NCI-H510A (cell line): Measurements from ENCODE around the gene SIGLEC1.

Source experiments
- DNase-seq: peaks from one replicate; lab custom pipeline; 2025; lab: John Stamatoyannopoulos, UW

The SIGLEC1 gene

GRCh38 chr20:3728876-3729275 is 16.5 kb upstream of the SIGLEC1 start:
- no peak for DNase-seq

- DNase-seq, result no peak
Observed at GRCh38 chr20:3728354-3728753, 16.0 kb upstream of the SIGLEC1 start.

DNA sequence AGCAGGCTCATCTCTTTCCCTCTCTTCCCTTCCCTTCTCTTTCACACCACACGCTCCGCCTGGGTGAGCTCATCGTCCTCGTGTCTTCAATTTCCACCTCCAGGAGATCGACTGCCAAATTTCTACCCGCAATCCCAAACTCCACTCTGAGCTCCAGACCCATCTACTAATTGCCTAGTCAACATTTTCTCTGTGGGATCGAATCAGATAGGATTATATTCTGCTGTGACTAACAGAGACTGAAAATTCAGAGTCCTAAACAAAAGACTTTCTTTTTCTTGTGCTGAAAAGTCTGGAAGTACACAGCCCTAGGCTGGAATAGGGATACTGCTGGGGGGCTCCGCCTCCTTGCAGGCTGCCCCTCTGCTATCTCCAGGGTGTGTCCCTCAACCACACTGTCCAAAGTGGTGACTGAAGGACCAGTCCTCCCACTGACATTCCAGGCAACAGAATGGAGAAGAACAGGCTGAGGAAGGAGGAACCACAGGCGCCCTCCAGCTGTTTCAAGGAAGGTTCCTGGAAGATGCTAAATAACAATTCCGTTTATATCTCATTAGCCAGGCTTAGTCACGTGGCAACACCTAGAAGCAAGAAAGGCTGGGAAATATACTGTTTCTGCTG is 15.1 kb upstream of the SIGLEC1 start:
- no peak for DNase-seq

DNA sequence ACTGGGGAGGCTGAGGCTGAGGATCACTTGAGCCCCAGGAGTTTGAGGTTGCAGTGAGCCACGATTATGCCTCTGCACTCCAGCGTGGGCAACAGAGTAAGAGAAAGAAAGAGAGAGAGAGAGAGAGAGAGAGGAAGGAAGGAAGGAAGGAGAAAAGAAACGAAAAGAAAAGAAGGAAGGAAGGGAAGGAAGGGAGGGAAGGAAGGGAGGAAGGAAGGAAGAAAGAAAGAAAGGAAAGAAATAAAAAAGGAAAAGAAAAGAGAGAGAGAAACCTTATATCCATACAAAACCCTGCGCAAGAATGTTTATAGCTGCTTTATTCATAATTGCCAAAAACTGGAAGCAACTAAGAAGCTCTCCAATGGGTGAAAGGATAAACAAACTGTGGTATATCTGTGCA is 12.0 kb upstream of the SIGLEC1 start:
- no peak for DNase-seq

DNA sequence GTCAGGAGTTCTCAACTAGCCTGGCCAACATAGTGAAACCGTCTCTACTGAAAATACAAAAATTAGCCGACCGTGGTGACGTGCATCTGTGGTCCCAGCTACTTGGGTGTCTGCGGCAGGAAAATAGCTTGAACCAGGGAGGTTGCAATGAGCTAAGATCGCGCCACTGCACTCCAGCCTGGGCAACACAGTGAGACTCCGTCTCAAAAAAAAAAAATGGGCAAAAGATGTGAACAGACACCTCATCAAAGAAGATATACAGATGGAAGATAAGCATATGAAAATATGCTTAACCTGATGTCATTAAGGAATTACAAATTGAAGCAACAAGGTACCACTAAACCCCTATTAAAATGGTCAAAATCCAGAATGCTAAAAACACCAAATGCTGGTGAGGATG is 10.9 kb upstream of the SIGLEC1 start:
- no peak for DNase-seq

DNA sequence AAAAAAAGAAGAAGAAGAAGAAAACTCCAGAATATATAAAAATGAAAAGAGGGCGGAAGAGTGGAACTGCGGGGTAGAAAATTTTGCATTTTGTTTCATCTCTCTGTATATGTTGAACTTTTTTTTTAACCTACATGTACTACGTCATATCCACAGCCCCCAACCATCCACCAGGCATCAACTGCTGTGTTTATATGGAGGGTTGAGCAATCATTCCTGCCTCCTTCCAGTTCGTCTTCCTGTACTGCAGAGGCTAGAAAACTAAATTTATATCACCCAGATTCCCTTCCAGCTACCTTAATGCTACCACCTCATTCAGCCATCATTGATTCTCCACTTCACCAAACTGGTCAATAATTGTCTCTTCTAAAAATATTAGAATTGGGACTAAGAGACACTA is 9.5 kb upstream of the SIGLEC1 start:
- no peak for DNase-seq

DNA sequence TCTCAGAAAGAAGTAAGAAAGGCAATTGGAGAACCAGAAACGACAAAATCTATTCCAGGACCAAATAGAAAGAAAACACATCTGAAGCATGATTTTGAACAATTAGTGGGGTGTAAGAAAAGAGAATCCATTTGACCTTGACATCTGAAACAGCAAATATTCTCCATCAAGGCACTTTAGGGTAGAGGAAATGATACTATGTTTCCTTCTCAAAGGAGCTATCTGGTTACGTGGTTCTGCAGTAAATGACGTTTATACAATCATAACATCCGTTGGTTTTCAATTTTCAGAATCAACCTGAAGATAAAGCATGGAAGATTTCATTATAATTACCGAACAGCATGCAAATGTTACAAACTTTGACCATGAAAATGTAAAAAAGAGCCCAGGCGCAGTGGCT is 8.2 kb upstream of the SIGLEC1 start:
- DNase-seq, result no peak

DNA sequence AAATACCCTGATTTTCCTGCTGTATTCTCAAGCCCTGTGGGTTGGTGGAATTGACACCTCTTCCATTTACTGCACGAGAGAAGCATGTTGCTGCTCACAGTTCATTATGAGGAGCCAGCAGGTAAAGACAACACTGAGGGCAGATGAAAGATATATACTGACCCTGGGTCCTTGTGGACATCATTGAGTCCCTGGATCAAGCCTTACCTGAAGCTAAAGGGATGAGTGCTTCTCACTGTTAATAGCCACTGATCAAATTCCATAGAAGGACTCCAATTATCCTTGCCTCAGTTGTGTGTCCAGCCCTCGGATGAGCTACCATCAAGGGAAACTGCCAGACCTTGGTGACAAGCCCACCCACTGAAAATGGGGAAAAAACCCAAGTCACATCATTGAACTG is 7.7 kb upstream of the SIGLEC1 start:
- DNase-seq, result no peak

- no peak for DNase-seq
Observed at GRCh38 chr20:3719046-3719445, 6.6 kb upstream of the SIGLEC1 start.

DNA sequence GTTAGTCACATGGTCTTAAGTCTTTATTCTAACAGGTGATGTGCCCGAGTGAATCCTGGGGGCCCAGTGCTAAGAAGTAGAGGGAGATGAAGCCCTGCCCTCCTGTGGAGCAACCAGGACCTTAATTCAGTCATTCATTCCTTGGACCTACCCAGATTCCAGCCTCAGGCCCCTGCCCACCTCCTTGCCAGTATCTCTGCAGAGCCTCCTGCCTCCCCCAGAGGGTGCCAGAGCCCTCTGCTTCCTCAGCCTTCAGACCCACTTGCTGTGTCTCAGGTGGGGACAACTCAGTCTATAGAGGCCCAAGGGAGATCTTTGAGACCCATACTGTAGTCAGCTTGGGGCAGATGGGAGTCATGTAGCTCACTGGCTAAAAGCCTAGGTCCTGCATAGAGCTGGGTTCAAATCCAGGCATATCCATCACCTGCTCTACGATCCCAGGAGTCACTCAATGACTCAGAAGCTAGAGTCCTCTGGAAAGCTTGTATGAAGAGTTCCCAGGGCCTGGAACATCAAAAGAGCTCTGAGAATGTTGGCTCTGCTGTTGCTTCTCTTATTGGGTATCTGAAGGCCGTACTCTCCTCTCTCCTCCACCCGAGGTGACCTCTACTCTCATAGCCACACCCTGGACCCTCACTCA is 3.9 kb upstream of the SIGLEC1 start:
- DNase-seq, result no peak

- DNase-seq, result no peak
Observed at GRCh38 chr20:3714092-3714491, 1.7 kb upstream of the SIGLEC1 start.

- no peak for DNase-seq
Observed at GRCh38 chr20:3711484-3711941, 887 bp downstream of the SIGLEC1 start.

- DNase-seq, result no peak
Observed at GRCh38 chr20:3710703-3711483, 1.5 kb downstream of the SIGLEC1 start.

- no peak for DNase-seq
Observed at GRCh38 chr20:3710011-3710466, 2.4 kb downstream of the SIGLEC1 start.

DNA sequence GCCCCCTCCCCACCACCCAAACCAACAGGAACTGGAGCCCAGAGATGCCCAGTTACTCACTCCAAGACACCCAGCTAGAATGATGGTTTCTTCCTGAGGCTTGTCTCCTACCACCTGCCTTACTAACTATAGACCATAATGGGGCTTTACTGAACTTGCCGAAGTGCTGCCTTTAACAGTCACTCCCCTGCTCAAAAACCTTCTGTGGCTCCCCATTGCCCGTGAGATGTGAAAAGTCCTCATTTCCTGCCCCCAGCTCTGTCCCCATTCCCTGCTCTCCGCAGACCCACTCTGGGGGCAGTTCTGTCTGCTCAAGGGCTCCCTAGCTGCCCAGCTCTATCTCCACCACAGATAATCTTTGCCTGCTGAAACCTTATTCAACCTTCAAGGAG is 4.9 kb downstream of the SIGLEC1 start:
- DNase-seq, result no peak

- DNase-seq, result no peak
Observed at GRCh38 chr20:3706774-3707507, 5.5 kb downstream of the SIGLEC1 start.

DNA sequence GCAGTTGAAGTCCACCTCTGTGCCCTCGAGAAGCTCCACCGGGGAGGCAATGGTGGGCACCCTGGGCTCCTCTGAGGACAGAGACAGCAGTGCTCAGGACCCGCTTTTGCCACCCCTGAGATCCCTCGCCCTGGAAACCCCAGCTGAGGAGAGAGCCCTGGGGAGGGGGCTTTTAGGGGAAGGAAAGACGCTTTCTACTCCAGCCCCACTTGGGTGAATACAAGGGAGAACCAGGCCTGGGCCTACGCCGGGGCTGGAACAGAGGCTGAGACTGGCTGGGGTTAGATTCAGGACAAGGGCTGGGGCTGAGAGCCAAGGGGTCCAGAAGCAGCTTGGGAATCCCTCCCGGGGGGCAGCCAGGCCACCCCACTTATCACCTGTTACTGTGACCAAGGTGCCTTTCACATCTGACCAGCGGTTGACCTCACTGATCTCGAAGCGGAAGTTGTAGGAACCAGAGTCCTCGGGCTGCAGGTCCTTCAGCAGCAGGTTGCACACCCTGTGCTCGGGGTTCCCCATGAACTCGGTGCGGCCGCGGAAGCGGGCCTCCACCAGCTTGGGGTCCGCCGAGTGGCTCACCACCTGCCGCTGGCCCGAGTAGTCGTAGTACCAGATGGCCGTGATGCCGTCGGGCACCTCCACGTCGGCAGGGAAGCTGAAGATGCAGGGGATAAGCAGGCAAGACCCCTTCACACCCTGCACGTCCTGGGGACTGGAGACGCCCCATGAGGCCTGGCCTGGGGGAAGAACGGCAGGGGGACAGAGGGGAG is 6.2 kb downstream of the SIGLEC1 start:
- no peak for DNase-seq

- DNase-seq, result no peak
Observed at GRCh38 chr20:3705491-3705969, 6.9 kb downstream of the SIGLEC1 start.

- no peak for DNase-seq
Observed at GRCh38 chr20:3704087-3704486, 8.3 kb downstream of the SIGLEC1 start.

DNA sequence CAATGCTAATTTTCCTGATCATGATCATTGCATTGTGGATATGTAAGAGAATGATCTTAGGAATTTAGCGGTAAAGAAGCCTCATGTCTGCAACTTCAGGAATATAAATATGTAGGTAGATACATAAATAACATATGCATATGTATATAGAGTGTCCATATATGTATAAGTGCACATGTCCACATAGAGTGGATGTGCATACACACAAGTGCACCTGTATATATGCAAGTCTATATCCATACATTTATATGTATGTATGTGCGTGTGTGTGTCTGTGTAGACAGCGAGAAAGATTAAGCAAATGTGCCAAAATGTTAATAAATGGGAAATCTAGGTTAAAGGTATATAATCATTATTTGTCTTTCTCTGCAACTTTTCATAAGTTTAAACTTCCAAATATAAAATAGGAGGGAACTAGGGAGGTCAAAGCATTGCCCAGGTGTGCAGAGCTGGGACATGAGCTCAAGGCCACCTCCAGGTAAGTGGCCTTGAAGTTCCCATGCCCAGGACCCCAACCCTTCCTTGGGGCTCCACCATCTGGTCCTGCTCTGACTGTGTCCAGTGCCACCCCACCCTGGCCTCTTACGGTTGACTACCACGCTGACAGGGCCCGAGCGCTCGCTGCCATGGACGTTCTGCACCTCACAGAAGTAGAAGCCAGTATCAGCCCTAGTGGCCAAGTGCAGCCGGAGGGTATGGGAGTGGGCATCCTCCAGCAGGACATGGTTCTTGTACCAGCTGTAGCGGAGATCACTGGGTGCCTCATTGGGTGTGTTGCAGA is 9.6 kb downstream of the SIGLEC1 start:
- no peak for DNase-seq
